ENCODE results near the gene ASIC1.
A peak's percentile ranks its signal among the peaks of the same experiment; 100 is the strongest.

Gene ASIC1

GRCh38 chr12:50060120-50060468 is 2.7 kb downstream of the ASIC1 start:
- no peak for DNase-seq (ENCODE audit: low read depth)
- no peak for TF ChIP-seq CTCF (IDR thresholded peaks at IDR 0.05; ENCODE audit: insufficient read depth, low read depth, low read length, missing control alignments)
- no peak overlapping the region for H3K4me3 ChIP-seq (ENCODE audit: low read length)

GRCh38 chr12:50061171-50061570 is 3.8 kb downstream of the ASIC1 start:
- no peak for TF ChIP-seq CTCF (IDR thresholded peaks at IDR 0.05; ENCODE audit: insufficient read depth, low read depth, low read length, missing control alignments)
- DNase-seq (ENCODE audit: low read depth): no peak
- H3K4me3 ChIP-seq (ENCODE audit: low read length): no peak overlapping the region

GRCh38 chr12:50061946-50062686 is 4.7 kb downstream of the ASIC1 start:
- no peak for TF ChIP-seq CTCF (IDR thresholded peaks at IDR 0.05; ENCODE audit: insufficient read depth, low read depth, low read length, missing control alignments)
- H3K4me3 ChIP-seq (ENCODE audit: low read length): no peak overlapping the region
- DNase-seq (ENCODE audit: low read depth): no peak

- no peak for DNase-seq (ENCODE audit: low read depth)
- H3K4me3 ChIP-seq (ENCODE audit: low read length): no peak overlapping the region
These were observed 5.5 kb downstream of the ASIC1 start for GRCh38 chr12:50062728-50063460.

GRCh38 chr12:50065726-50066310 is 8.4 kb downstream of the ASIC1 start:
- DNase-seq (ENCODE audit: low read depth): no peak
- H3K4me3 ChIP-seq (ENCODE audit: low read length): no peak overlapping the region
- no peak for TF ChIP-seq CTCF (IDR thresholded peaks at IDR 0.05; ENCODE audit: insufficient read depth, low read depth, low read length, missing control alignments)

More at GRCh38 chr12:50062728-50063460, 5.5 kb downstream of the ASIC1 start:
- no peak for TF ChIP-seq CTCF (IDR thresholded peaks at IDR 0.05; ENCODE audit: insufficient read depth, low read depth, low read length, missing control alignments)

GRCh38 chr12:50066402-50066801 is 9.0 kb downstream of the ASIC1 start:
- H3K4me3 ChIP-seq (ENCODE audit: low read length): no peak overlapping the region
- TF ChIP-seq CTCF (IDR thresholded peaks at IDR 0.05; ENCODE audit: insufficient read depth, low read depth, low read length, missing control alignments): no peak
- DNase-seq (ENCODE audit: low read depth): peak; percentile 33

Data from epithelial cell of esophagus (primary cell).